Endothelial cell of umbilical vein (primary cell): ENCODE measurements around the gene ATXN3. TPM values are rescaled to one million over a fixed set of nuclear protein-coding genes. Genes with fewer than 3 reads are reported as not detected.

Experiments
- BruUV-seq: library from RNA; stranded (reverse); fragments of 400-500 nt; replicated peaks from 2 replicates; lab custom pipeline; 2021; lab: Mats Ljungman, UMichigan
- CTCF ChIA-PET: fragments of 300-600, 350-600 bp; sonication (Branson Sonifier 250); formaldehyde crosslinking; loops from one replicate; lab custom pipeline; 2021; ENCODE audit warnings: antibody characterized with exemption, inconsistent platforms; lab: Charles Lee
- POLR2A ChIA-PET: fragments of 300-600, 350-600 bp; sonication (Branson Sonifier 250); formaldehyde crosslinking; loops from one replicate; lab custom pipeline; 2021; ENCODE audit warnings: antibody characterized with exemption, inconsistent platforms; lab: Charles Lee
- DNase-seq: peaks from one replicate; pipeline ENCODE4 v3.0.0-alpha.2; 2011; ENCODE audit warnings: low read depth, low spot score
- FAIRE-seq: peaks from 2 replicates; lab custom pipeline; 2011; peaks lifted over from hg19 to GRCh38; lab: Jason Lieb, UNC
- H2AFZ ChIP-seq: 2 replicates; pipeline ENCODE4 v1.6.0; 2012; ENCODE audit warnings: low read depth, low read length, control low read depth, inconsistent platforms
- H3K27ac ChIP-seq: 2 replicates; pipeline ENCODE4 v1.5.1; 2011; ENCODE audit warnings: low read depth, mild to moderate bottlenecking, control low read depth, low read length, moderate library complexity; ENCODE audit not compliant: insufficient read depth
- H3K27me3 ChIP-seq, 2 experiments: 2 replicates each; pipeline versions ENCODE4 v1.6.0 to v1.6.1; 2011; ENCODE audit warnings: low read length in 2 of 2, mixed read lengths in 1 of 2; ENCODE audit not compliant: control insufficient read depth in 2 of 2, insufficient read depth in 2 of 2
- H3K36me3 ChIP-seq, 2 experiments: 2 replicates in 1 of 2; 3 replicates in 1 of 2; pipeline ENCODE4 v1.5.1; 2011; ENCODE audit warnings: low read length in 2 of 2, mild to moderate bottlenecking in 1 of 2, moderate library complexity in 1 of 2; ENCODE audit not compliant: control insufficient read depth in 2 of 2, insufficient read depth in 2 of 2; ENCODE audit errors: extremely low read depth in 1 of 2
- H3K4me1 ChIP-seq: 3 replicates; pipeline ENCODE4 v1.5.1; 2011; ENCODE audit warnings: mild to moderate bottlenecking, low read length; ENCODE audit not compliant: control insufficient read depth, insufficient read depth; ENCODE audit errors: extremely low read depth
- H3K4me2 ChIP-seq: 2 replicates; pipeline ENCODE4 v1.6.1; 2011; ENCODE audit warnings: low read length, control low read depth, mixed read lengths; ENCODE audit not compliant: insufficient read depth
- H3K4me3 ChIP-seq, 3 experiments: fragments of 200-600 bp in 1 of 3; sonication (generic), shearing (Covaris generic) in 1 of 3; replicated peaks in 1 of 3; 2 replicates each; pipeline ENCODE4 v1.5.1; 2011 to 2016; ENCODE audit warnings: control low read depth in 3 of 3, low read length in 3 of 3, mild to moderate bottlenecking in 2 of 3, inconsistent platforms in 1 of 3, low read depth in 1 of 3, moderate library complexity in 1 of 3; ENCODE audit not compliant: insufficient read depth in 1 of 3
- H3K79me2 ChIP-seq: 2 replicates; pipeline ENCODE4 v1.6.0; 2012; ENCODE audit warnings: low read length, inconsistent platforms; ENCODE audit not compliant: control insufficient read depth, insufficient read depth
- H3K9ac ChIP-seq: replicated peaks from 2 replicates; pipeline ENCODE3; 2011; ENCODE audit warnings: low read length, control low read depth; ENCODE audit not compliant: insufficient read depth; ENCODE audit errors: extremely low read depth
- H3K9me1 ChIP-seq: replicated peaks from 3 replicates; pipeline ENCODE4 v1.6.0; 2011; ENCODE audit warnings: mild to moderate bottlenecking, low read length; ENCODE audit not compliant: control insufficient read depth, insufficient read depth; ENCODE audit errors: extremely low read depth
- H3K9me3 ChIP-seq: replicated peaks from 2 replicates; pipeline ENCODE4 v1.5.1; 2012; ENCODE audit warnings: low read length, inconsistent platforms; ENCODE audit not compliant: control insufficient read depth, insufficient read depth
- H4K20me1 ChIP-seq: replicated peaks from 2 replicates; pipeline ENCODE3; 2011; ENCODE audit warnings: mild to moderate bottlenecking, low read length; ENCODE audit not compliant: control insufficient read depth, insufficient read depth; ENCODE audit errors: extremely low read depth
- CTCF ChIP-seq, 2 donors: IDR thresholded peaks; 1 replicate in 1 of 2; 2 replicates in 1 of 2; pipeline ENCODE4 v1.5.1; 2011; ENCODE audit warnings: low read length in 2 of 2, mild to moderate bottlenecking in 2 of 2, moderate library complexity in 2 of 2, control low read depth in 1 of 2, inconsistent platforms in 1 of 2, low read depth in 1 of 2; ENCODE audit not compliant: insufficient read depth in 1 of 2; ENCODE audit errors: extremely low read depth in 1 of 2
- EZH2 ChIP-seq: IDR thresholded peaks from 2 replicates; pipeline ENCODE4 v1.6.1; 2012; ENCODE audit warnings: borderline replicate concordance, low read depth, mild to moderate bottlenecking, moderate library complexity, low read length, inconsistent platforms; ENCODE audit not compliant: severe bottlenecking
- FOS ChIP-seq: IDR thresholded peaks from 2 replicates; pipeline ENCODE4 v1.6.1; 2011; ENCODE audit warnings: mild to moderate bottlenecking, low read length, moderate library complexity, borderline replicate concordance; ENCODE audit not compliant: insufficient read depth
- GATA2 ChIP-seq: IDR thresholded peaks from 2 replicates; pipeline ENCODE4 v1.7.0; 2011; ENCODE audit warnings: low read depth, mild to moderate bottlenecking, moderate library complexity, mixed read lengths, low read length; ENCODE audit not compliant: insufficient read length, insufficient read depth
- JUN ChIP-seq: IDR thresholded peaks from 2 replicates; pipeline ENCODE4 v1.6.1; 2011; ENCODE audit warnings: borderline replicate concordance, low read depth; ENCODE audit not compliant: insufficient read length, insufficient read depth
- MAX ChIP-seq: IDR thresholded peaks from 2 replicates; pipeline ENCODE4 v1.6.1; 2011; ENCODE audit not compliant: insufficient read depth, insufficient read length
- MYC ChIP-seq: IDR thresholded peaks from one replicate; pipeline ENCODE4 v1.6.1; 2011; ENCODE audit warnings: mild to moderate bottlenecking, low read depth, low read length
- POLR2A ChIP-seq: IDR thresholded peaks from 2 replicates; pipeline ENCODE4 v1.6.1; 2012; ENCODE audit warnings: low read depth, mild to moderate bottlenecking, control low read depth, low read length
- POLR2AphosphoS5 ChIP-seq: IDR thresholded peaks from 2 replicates; pipeline ENCODE4 v1.6.1; 2012; ENCODE audit warnings: low read depth, mild to moderate bottlenecking, control low read depth, low read length, moderate library complexity; ENCODE audit not compliant: insufficient read depth
- dilution Hi-C: fragments of 300-500 bp; cut with MboI; formaldehyde crosslinking; loops from one replicate; pipeline ENCODE4 v1.15.0; 2019; ENCODE audit warnings: low sequenced_read_pairs; ENCODE audit not compliant: extremely low pct_ligation_motif_present
- intact Hi-C: fragments of 100-400 bp; cut with micrococcal nuclease; formaldehyde crosslinking; loops from one replicate; pipeline ENCODE4 v1.10.0; 2022
- polyA plus RNA-seq, 4 experiments: library from polyadenylated mRNA; depleted of rRNA in 3 of 4; stranded (reverse) in 3 of 4; unstranded in 1 of 4; fragments of >200 nt; gene quantifications; 2 replicates each; pipeline versions ENCODE4 v1.2.1 to v1.2.3, GENCODE V29; 2011 to 2012; ENCODE audit warnings: missing spikeins in 1 of 4
- total RNA-seq: library from RNA; stranded (reverse); gene quantifications from 2 replicates; pipeline ENCODE4 v1.2.3, GENCODE V29; 2021

Gene ATXN3
- total and polyA plus RNA-seq, 2 donors (not counting 3 experiments of a cell fraction or from before 2014, with no cell fraction given), result 7.9 to 30.2 TPM

- Histone ChIP-seq H3K9me3 (no peaks in the 10 kb centered on the region), H3K4me1 (no peaks in the 10 kb centered on the region), H3K79me2 (peaks cover 2% of the 10 kb centered on the region), H3K36me3 (peaks cover 0 to 2% of the 10 kb centered on the region in 2 experiments), H3K9ac (no peak overlapping the region), H3K9me1 (no peaks in the 10 kb centered on the region), H3K27me3 (no peaks in the 10 kb centered on the region), H3K27ac (no peak overlapping the region), H4K20me1 (no peaks in the 10 kb centered on the region), H3K4me2 (no peak overlapping the region), H3K4me3 (no peak overlapping the region), H2AFZ (no peak overlapping the region)
- TF ChIP-seq CTCF (IDR thresholded peaks at IDR 0.05; ENCODE audit: extremely low read depth in 1 of 2, insufficient read depth in 1 of 2, low read depth in 1 of 2, low read length in 2 of 2) (no peak), JUN (no peak), POLR2A (no peak), EZH2 (no peak), MYC (no peak), MAX (no peak), POLR2AphosphoS5 (no peak), FOS (no peak), GATA2 (no peak)
- dilution Hi-C loops, result no loop called here
- intact Hi-C loops, result no loop called here
- FAIRE-seq, result no peak
- BruUV-seq, result no TSS peak
- CTCF ChIA-PET, result no interaction called here
- no peak for DNase-seq
- POLR2A ChIA-PET, result no interaction called here
These were observed 84.9 kb downstream of the ATXN3 start for GRCh38 chr14:92021523-92021922.
